MCF 10A (cell line): Measurements from ENCODE around the gene NKD1. TPM values are rescaled to one million over a fixed set of nuclear protein-coding genes. Genes with fewer than 3 reads are reported as not detected.

Experiments used
- BruUV-seq: library from RNA; stranded (reverse); fragments of 400-500 nt; replicated peaks from 2 replicates; lab custom pipeline; 2021; lab: Mats Ljungman, UMichigan
- CTCF ChIA-PET: fragments of 300-600 bp; sonication (Branson Sonifier 250); formaldehyde crosslinking; extraction: SDS; loops from one replicate; lab custom pipeline; 2021; ENCODE audit warnings: antibody characterized with exemption, inconsistent platforms; lab: Yijun Ruan, JAX
- POLR2A ChIA-PET: fragments of 300-600, 350-650 bp; sonication (Branson Sonifier 250); formaldehyde crosslinking; extraction: SDS; loops from one replicate; lab custom pipeline; 2020; ENCODE audit warnings: antibody characterized with exemption, inconsistent platforms; lab: Yijun Ruan, JAX
- DNase-seq: peaks from one replicate; pipeline ENCODE4 v3.0.0-alpha.2; 2018; ENCODE audit not compliant: unreplicated experiment
- H3K27ac Mint-ChIP-seq: one replicate; pipeline ENCODE4 v1.8.0; 2022; ENCODE audit warnings: mild to moderate bottlenecking, low read depth, mixed read lengths; ENCODE audit not compliant: unreplicated experiment
- H3K27me3 Mint-ChIP-seq: one replicate; pipeline ENCODE4 v1.8.0; 2022; ENCODE audit warnings: mixed read lengths; ENCODE audit not compliant: insufficient read depth, unreplicated experiment
- H3K36me3 Mint-ChIP-seq: one replicate; pipeline ENCODE4 v1.8.0; 2022; ENCODE audit warnings: mild to moderate bottlenecking, moderate library complexity, mixed read lengths; ENCODE audit not compliant: insufficient read depth, unreplicated experiment
- H3K4me1 Mint-ChIP-seq: one replicate; pipeline ENCODE4 v1.8.0; 2022; ENCODE audit warnings: mixed read lengths; ENCODE audit not compliant: insufficient read depth, unreplicated experiment
- H3K4me3 Mint-ChIP-seq: one replicate; pipeline ENCODE4 v1.8.0; 2022; ENCODE audit warnings: mild to moderate bottlenecking, moderate library complexity, mixed read lengths; ENCODE audit not compliant: unreplicated experiment
- H3K9me3 Mint-ChIP-seq: one replicate; pipeline ENCODE4 v1.8.0; 2022; ENCODE audit warnings: mixed read lengths; ENCODE audit not compliant: unreplicated experiment
- intact Hi-C: fragments of 100-400 bp; cut with micrococcal nuclease; formaldehyde crosslinking; loops from 2 replicates; pipeline ENCODE4 v1.14.1; 2022
- total RNA-seq: library from RNA; stranded (reverse); gene quantifications from 2 replicates; pipeline ENCODE4 v1.2.3, GENCODE V29; 2022
- TF ChIP-seq, protein P1 (sequence below): fragments of 200-600 bp; IDR thresholded peaks from one replicate; pipeline ENCODE4 v1.8.0; 2022; ENCODE audit warnings: antibody characterized with exemption, mild to moderate bottlenecking; ENCODE audit not compliant: unreplicated experiment

Gene NKD1
- total RNA-seq, 1 experiment from 2014 or later = 0.07 TPM

DNA sequence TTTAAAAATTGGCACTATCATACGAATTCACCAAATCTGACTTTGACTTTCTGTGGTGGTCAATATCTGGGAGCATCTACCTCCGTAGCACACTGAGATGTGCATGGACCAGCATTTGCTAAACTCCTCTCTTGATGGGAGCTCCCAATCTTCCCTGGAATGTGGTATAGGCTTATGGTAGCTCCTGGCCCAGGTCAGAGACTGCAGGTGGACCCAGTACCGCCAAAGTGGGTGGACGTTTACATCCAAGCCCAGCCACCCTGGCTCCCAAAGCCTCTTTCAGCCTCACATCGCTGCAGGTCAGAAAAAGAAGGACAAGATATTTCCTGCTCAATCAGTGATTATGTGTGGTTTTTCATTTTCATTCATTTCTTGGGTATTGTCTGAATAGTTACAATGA is 43.1 kb upstream of the NKD1 start:
- no TSS peak for BruUV-seq
- CTCF ChIA-PET = interaction anchor here (0.5 kb wide), 1 partner anchor 179 kb away, joined by 3 read pairs; no protein-coding TSS in a partner anchor

DNA sequence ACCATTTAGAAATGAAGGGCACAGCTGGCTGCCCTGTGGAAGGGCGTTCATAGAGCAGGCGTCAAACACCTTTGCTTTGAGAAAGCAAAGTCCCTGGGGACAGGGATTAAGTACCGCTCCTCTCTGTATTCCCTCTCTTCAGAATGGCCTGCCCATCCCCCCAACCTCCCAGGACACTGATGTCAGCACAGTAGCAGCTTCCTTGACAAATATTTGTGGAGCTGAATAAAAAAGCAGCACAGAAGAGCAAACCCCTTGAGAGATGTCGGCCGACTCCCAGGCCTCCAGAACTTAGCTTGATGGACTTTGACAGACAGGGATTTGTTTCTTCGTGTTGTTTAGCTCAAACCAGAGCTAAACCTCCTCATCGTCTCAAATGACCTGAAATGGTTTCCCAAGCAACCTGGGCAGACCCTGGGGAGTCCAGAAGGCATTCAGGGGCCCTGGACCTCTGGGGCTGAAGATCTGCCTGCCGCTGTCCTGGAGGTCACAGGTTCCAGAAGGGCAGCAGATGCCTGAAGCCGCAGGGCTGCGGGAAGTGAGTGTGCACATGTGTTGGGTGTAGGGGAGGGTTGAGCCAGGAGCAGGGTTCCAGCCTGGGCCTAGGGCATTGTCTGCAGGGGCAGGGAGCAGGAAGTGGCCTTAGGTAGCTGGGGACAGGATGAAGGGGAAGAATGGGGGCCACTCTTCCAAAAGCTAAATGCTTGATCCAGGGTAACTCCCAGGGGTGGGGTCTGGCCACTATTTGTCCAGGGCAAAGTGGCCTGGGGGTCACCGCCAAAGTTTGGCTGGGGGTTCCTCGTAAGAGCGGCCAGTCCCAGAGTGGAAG is 42.3 kb upstream of the NKD1 start:
- no peak for DNase-seq
- Mint-ChIP-seq H3K27me3 (no peaks in the 10 kb centered on the region), H3K27ac (no peak overlapping the region), H3K36me3 (no peaks in the 10 kb centered on the region), H3K4me3 (no peak overlapping the region), H3K4me1 (peaks cover 5% of the 10 kb centered on the region), H3K9me3 (no peaks in the 10 kb centered on the region)
- no TSS peak for BruUV-seq
- ChIA-PET POLR2A (no interaction called here), CTCF (interaction anchor here (0.5 to 0.8 kb wide), 3 partner anchors 26 to 151 kb away, joined by 3 to 4 read pairs (median 3); no protein-coding TSS in a partner anchor)
- TF ChIP-seq, protein P1, sequence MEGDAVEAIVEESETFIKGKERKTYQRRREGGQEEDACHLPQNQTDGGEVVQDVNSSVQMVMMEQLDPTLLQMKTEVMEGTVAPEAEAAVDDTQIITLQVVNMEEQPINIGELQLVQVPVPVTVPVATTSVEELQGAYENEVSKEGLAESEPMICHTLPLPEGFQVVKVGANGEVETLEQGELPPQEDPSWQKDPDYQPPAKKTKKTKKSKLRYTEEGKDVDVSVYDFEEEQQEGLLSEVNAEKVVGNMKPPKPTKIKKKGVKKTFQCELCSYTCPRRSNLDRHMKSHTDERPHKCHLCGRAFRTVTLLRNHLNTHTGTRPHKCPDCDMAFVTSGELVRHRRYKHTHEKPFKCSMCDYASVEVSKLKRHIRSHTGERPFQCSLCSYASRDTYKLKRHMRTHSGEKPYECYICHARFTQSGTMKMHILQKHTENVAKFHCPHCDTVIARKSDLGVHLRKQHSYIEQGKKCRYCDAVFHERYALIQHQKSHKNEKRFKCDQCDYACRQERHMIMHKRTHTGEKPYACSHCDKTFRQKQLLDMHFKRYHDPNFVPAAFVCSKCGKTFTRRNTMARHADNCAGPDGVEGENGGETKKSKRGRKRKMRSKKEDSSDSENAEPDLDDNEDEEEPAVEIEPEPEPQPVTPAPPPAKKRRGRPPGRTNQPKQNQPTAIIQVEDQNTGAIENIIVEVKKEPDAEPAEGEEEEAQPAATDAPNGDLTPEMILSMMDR = no peak
- intact Hi-C loops = no loop called here

More for the DNA sequence above, 43.1 kb upstream of the NKD1 start:
- no peaks in the 10 kb centered on the region for H3K36me3 Mint-ChIP-seq
- H3K9me3 Mint-ChIP-seq = no peaks in the 10 kb centered on the region
- no peaks in the 10 kb centered on the region for H3K27me3 Mint-ChIP-seq
- DNase-seq = no peak
- H3K4me1 Mint-ChIP-seq = peaks cover 5% of the 10 kb centered on the region
- POLR2A ChIA-PET = no interaction called here
- H3K4me3 Mint-ChIP-seq = no peak overlapping the region
- H3K27ac Mint-ChIP-seq = no peak overlapping the region
- intact Hi-C loops = no loop called here
- TF ChIP-seq, protein P1 = no peak

DNA sequence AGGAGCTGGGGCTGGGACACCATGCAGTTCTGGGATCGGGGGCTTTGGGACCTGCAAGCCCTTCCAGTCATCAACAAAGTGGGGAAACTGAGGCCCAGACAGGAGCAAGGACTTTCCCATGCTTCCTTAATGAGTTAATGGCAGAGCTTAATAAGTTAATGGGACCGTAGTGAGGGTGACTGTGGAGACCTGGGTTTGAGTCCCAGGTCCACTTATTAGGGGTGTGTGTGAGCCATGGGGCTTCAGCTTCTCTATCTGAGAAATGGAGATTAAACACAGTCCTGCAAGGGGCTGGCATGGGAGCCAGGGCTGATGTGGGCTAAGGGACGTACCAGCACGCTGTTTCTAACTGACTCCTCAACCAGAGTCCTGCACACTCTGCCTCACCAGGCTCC is 41.7 kb upstream of the NKD1 start:
- H3K27me3 Mint-ChIP-seq = no peaks in the 10 kb centered on the region
- peaks cover 5% of the 10 kb centered on the region for H3K4me1 Mint-ChIP-seq
- no peaks in the 10 kb centered on the region for H3K9me3 Mint-ChIP-seq
- H3K27ac Mint-ChIP-seq = no peak overlapping the region
- TF ChIP-seq, protein P1 = no peak
- H3K4me3 Mint-ChIP-seq = no peak overlapping the region
- intact Hi-C loops = no loop called here
- no peaks in the 10 kb centered on the region for H3K36me3 Mint-ChIP-seq
- ChIA-PET POLR2A (no interaction called here), CTCF (interaction anchor here (0.5 to 0.8 kb wide), 3 partner anchors 26 to 152 kb away, joined by 3 to 4 read pairs (median 3); no protein-coding TSS in a partner anchor)
- no peak for DNase-seq
- no TSS peak for BruUV-seq

DNA sequence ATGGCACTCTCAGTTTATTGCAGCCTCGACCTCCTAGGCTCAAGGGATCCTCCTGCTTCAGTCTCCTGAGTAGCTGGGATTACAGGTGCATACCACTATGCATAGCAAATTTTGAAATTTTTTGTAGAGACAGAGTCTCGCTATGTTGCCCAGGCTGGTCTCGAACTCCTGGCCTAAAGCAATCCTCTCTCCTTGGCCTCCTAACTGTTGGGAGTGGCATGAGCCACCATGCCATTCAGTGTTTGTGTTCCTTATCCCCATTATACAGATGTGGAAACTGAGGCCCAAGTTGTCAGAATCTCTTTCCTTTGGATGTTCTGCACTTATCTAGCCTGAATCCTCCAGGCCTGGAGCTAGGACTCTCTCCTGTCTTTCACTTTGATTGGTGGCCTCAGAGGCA is 40.8 kb upstream of the NKD1 start:
- Mint-ChIP-seq H3K27me3 (no peaks in the 10 kb centered on the region), H3K27ac (no peak overlapping the region), H3K4me1 (peaks cover 5% of the 10 kb centered on the region), H3K4me3 (no peak overlapping the region), H3K36me3 (no peaks in the 10 kb centered on the region), H3K9me3 (no peaks in the 10 kb centered on the region)
- TF ChIP-seq, protein P1 = no peak
- DNase-seq = no peak
- intact Hi-C loops = no loop called here
- BruUV-seq = no TSS peak
- CTCF ChIA-PET = interaction anchor here (0.7 kb wide), 1 partner anchor 9 kb away, joined by 3 read pairs; no protein-coding TSS in a partner anchor
- POLR2A ChIA-PET = no interaction called here
